H1 (cell line): Measurements from ENCODE around the gene CASS4. TPM values are rescaled to one million over a fixed set of nuclear protein-coding genes. Genes with fewer than 3 reads are reported as not detected.

ENCODE experiments used
- CTCF ChIA-PET: fragments of 300-600 bp; sonication (Branson Sonifier 250); formaldehyde crosslinking; loops from one replicate; lab custom pipeline; 2021; ENCODE audit not compliant: partially characterized antibody; lab: Charles Lee
- POLR2A ChIA-PET: fragments of 300-600 bp; sonication (Branson Sonifier 250); formaldehyde crosslinking; loops from one replicate; lab custom pipeline; 2021; ENCODE audit warnings: inconsistent platforms; ENCODE audit not compliant: partially characterized antibody; lab: Charles Lee
- DNase-seq, 2 experiments: peaks; one replicate each; pipeline versions ENCODE4 v3.0.0 to v3.0.0-alpha.2; 2010 to 2022; ENCODE audit warnings: low spot score in 2 of 2, low read depth in 1 of 2, mixed read lengths in 1 of 2
- FAIRE-seq: peaks from 2 replicates; lab custom pipeline; 2011; peaks lifted over from hg19 to GRCh38; lab: Jason Lieb, UNC
- H2AFZ ChIP-seq: 2 replicates; pipeline ENCODE4 v1.8.1; 2012; ENCODE audit warnings: low read length, inconsistent platforms
- H2AK5ac ChIP-seq: 2 replicates; pipeline ENCODE4 v1.6.1; 2013; ENCODE audit warnings: low read depth, low read length
- H2BK120ac ChIP-seq: replicated peaks from 2 replicates; pipeline ENCODE3; 2013; ENCODE audit warnings: low read depth, low read length, inconsistent platforms
- H2BK12ac ChIP-seq: 2 replicates; pipeline ENCODE4 v1.6.1; 2013; ENCODE audit warnings: low read depth, low read length
- H2BK15ac ChIP-seq: 2 replicates; pipeline ENCODE4 v1.6.1; 2013; ENCODE audit warnings: low read length
- H2BK20ac ChIP-seq: 2 replicates; pipeline ENCODE4 v1.6.1; 2013; ENCODE audit warnings: low read length
- H2BK5ac ChIP-seq: 2 replicates; pipeline ENCODE4 v1.6.1; 2013; ENCODE audit warnings: low read depth, low read length
- H3K14ac ChIP-seq: 2 replicates; pipeline ENCODE4 v1.6.1; 2013; ENCODE audit warnings: inconsistent platforms; ENCODE audit not compliant: insufficient read length
- H3K18ac ChIP-seq: 2 replicates; pipeline ENCODE4 v1.6.1; 2013; ENCODE audit warnings: low read length; ENCODE audit errors: extremely low read depth
- H3K23ac ChIP-seq: 2 replicates; pipeline ENCODE4 v1.6.1; 2013; ENCODE audit warnings: inconsistent platforms; ENCODE audit not compliant: insufficient read length
- H3K23me2 ChIP-seq: 2 replicates; pipeline ENCODE4 v1.6.1; 2013; ENCODE audit warnings: low read depth, low read length
- H3K27ac ChIP-seq: 2 replicates; pipeline ENCODE4 v1.6.1; 2011; ENCODE audit warnings: low read depth, low read length, inconsistent platforms
- H3K27me3 ChIP-seq, 4 experiments: replicated peaks in 1 of 4; 1 replicate in 1 of 4; 2 replicates in 3 of 4; pipeline versions ENCODE4 v1.6.1 to v1.8.1; 2011 to 2013; ENCODE audit warnings: low read length in 3 of 4, mild to moderate bottlenecking in 3 of 4, inconsistent platforms in 2 of 4, mixed read lengths in 2 of 4, moderate library complexity in 1 of 4; ENCODE audit not compliant: control insufficient read depth in 3 of 4, insufficient read depth in 3 of 4; ENCODE audit errors: extremely low read depth in 1 of 4
- H3K36me3 ChIP-seq, 4 experiments: 2 replicates each; pipeline versions ENCODE4 v1.6.1 to v1.8.1; 2011 to 2013; ENCODE audit warnings: mild to moderate bottlenecking in 4 of 4, low read length in 3 of 4, moderate library complexity in 2 of 4, control low read depth in 1 of 4, inconsistent platforms in 1 of 4; ENCODE audit not compliant: insufficient read depth in 4 of 4, control insufficient read depth in 2 of 4
- H3K4ac ChIP-seq: replicated peaks from 2 replicates; pipeline ENCODE3; 2013; ENCODE audit warnings: low read length, low read depth, mixed read lengths, inconsistent platforms; ENCODE audit not compliant: insufficient read length
- H3K4me1 ChIP-seq, 4 experiments: replicated peaks in 1 of 4; 1 replicate in 1 of 4; 2 replicates in 3 of 4; pipeline versions ENCODE4 v1.6.1 to v1.8.1; 2011 to 2013; ENCODE audit warnings: low read length in 3 of 4, inconsistent platforms in 2 of 4, mixed read lengths in 1 of 4; ENCODE audit not compliant: insufficient read depth in 4 of 4, control insufficient read depth in 3 of 4
- H3K4me2 ChIP-seq, 2 experiments: 2 replicates each; pipeline versions ENCODE4 v1.6.1 to v1.8.1; 2011 to 2013; ENCODE audit warnings: low read depth in 2 of 2, low read length in 2 of 2, control low read depth in 1 of 2, inconsistent platforms in 1 of 2, mild to moderate bottlenecking in 1 of 2; ENCODE audit not compliant: insufficient read depth in 1 of 2
- H3K4me3 ChIP-seq, 4 experiments: fragments of 200-600, 300-600 bp in 1 of 4; sonication (generic), shearing (Covaris generic), sonication (Bioruptor Twin) in 1 of 4; 2 replicates each; pipeline versions ENCODE4 v1.5.1 to v1.8.1; 2011 to 2016; ENCODE audit warnings: low read length in 4 of 4, low read depth in 3 of 4, control low read depth in 2 of 4, inconsistent platforms in 2 of 4, mild to moderate bottlenecking in 2 of 4, mixed read lengths in 1 of 4, moderate library complexity in 1 of 4; ENCODE audit not compliant: insufficient read depth in 2 of 4; ENCODE audit errors: extremely low read depth in 1 of 4
- H3K56ac ChIP-seq: replicated peaks from 2 replicates; pipeline ENCODE3; 2013; ENCODE audit warnings: low read depth, mild to moderate bottlenecking, mixed read lengths, low read length, inconsistent platforms; ENCODE audit not compliant: insufficient read length
- H3K79me1 ChIP-seq: 2 replicates; pipeline ENCODE4 v1.6.1; 2013; ENCODE audit warnings: low read depth, low read length, control low read depth
- H3K79me2 ChIP-seq, 2 experiments: 2 replicates each; pipeline versions ENCODE4 v1.6.1 to v1.8.1; 2012 to 2013; ENCODE audit warnings: low read length in 2 of 2, mild to moderate bottlenecking in 2 of 2, inconsistent platforms in 1 of 2; ENCODE audit not compliant: insufficient read depth in 2 of 2, control insufficient read depth in 1 of 2
- H3K9ac ChIP-seq, 4 experiments: replicated peaks in 1 of 4; 1 replicate in 1 of 4; 2 replicates in 3 of 4; pipeline versions ENCODE4 v1.6.1 to v1.8.1; 2011 to 2013; ENCODE audit warnings: low read depth in 3 of 4, low read length in 3 of 4, control low read depth in 2 of 4, mild to moderate bottlenecking in 2 of 4, moderate library complexity in 2 of 4, inconsistent platforms in 1 of 4; ENCODE audit errors: extremely low read depth in 1 of 4
- H3K9me3 ChIP-seq, 2 experiments: 2 replicates each; pipeline versions ENCODE4 v1.6.1 to v1.8.1; 2012 to 2013; ENCODE audit warnings: mild to moderate bottlenecking in 2 of 2, moderate library complexity in 2 of 2, control low read depth in 1 of 2, inconsistent platforms in 1 of 2, low read depth in 1 of 2, low read length in 1 of 2, mixed read lengths in 1 of 2; ENCODE audit not compliant: insufficient read depth in 2 of 2
- H4K20me1 ChIP-seq, 2 experiments: replicated peaks in 1 of 2; 2 replicates each; pipeline versions ENCODE3 to v1.8.1; 2011 to 2013; ENCODE audit warnings: inconsistent platforms in 2 of 2, low read length in 2 of 2, mild to moderate bottlenecking in 1 of 2; ENCODE audit not compliant: insufficient read depth in 2 of 2, control insufficient read depth in 1 of 2
- H4K5ac ChIP-seq: 2 replicates; pipeline ENCODE4 v1.6.1; 2013; ENCODE audit warnings: low read length, low read depth, mixed read lengths, inconsistent platforms; ENCODE audit not compliant: insufficient read length
- H4K8ac ChIP-seq: 2 replicates; pipeline ENCODE4 v1.8.0; 2013; ENCODE audit warnings: mild to moderate bottlenecking, moderate library complexity, low read length, inconsistent platforms; ENCODE audit not compliant: insufficient read depth; ENCODE audit errors: extremely low read depth
- H4K91ac ChIP-seq: replicated peaks from 2 replicates; pipeline ENCODE3; 2013; ENCODE audit warnings: low read length, mixed read lengths, inconsistent platforms; ENCODE audit not compliant: insufficient read length
- CBX8 ChIP-seq: fragments of 300-800, 300-1000 bp; sonication (generic); IDR thresholded peaks from 2 replicates; pipeline ENCODE4 v1.7.1; 2016; ENCODE audit warnings: low read depth, low read length, borderline replicate concordance
- EP300 ChIP-seq, 2 experiments: IDR thresholded peaks; 1 replicate in 1 of 2; 2 replicates in 1 of 2; pipeline ENCODE4 v1.6.1; 2011 to 2012; ENCODE audit warnings: low read depth in 2 of 2, low read length in 2 of 2, mild to moderate bottlenecking in 2 of 2, borderline replicate concordance in 1 of 2, inconsistent platforms in 1 of 2, moderate library complexity in 1 of 2
- HDAC2 ChIP-seq, 2 experiments: fragments of 300-600 bp in 1 of 2; sonication (generic) in 1 of 2; IDR thresholded peaks; 2 replicates each; pipeline ENCODE4 v1.6.1; 2011 to 2012; ENCODE audit warnings: low read depth in 2 of 2, low read length in 2 of 2, mild to moderate bottlenecking in 2 of 2, moderate library complexity in 2 of 2, borderline replicate concordance in 1 of 2, inconsistent platforms in 1 of 2
- RBBP5 ChIP-seq: IDR thresholded peaks from 2 replicates; pipeline ENCODE4 v1.7.1; 2012; ENCODE audit warnings: low read depth, mild to moderate bottlenecking, inconsistent platforms, low read length, moderate library complexity, borderline replicate concordance
- RXRA ChIP-seq: IDR thresholded peaks from 2 replicates; pipeline ENCODE4 v1.6.1; 2011; ENCODE audit warnings: low read depth, mild to moderate bottlenecking, low read length, moderate library complexity; ENCODE audit not compliant: insufficient read depth
- SP2 ChIP-seq: IDR thresholded peaks from 2 replicates; pipeline ENCODE4 v1.6.1; 2012; ENCODE audit warnings: mild to moderate bottlenecking, low read length, inconsistent platforms
- WGBS, 2 experiments: shearing (Covaris generic) in 1 of 2; methylation state at CpG; one replicate each; pipeline versions ENCODE4 v1.1.6 to v1.1.7; 2013 to 2015; ENCODE audit warnings: low lambda C conversion rate in 2 of 2, mixed read lengths in 2 of 2, inconsistent platforms in 1 of 2, low coverage in 1 of 2, missing lambda C conversion rate in 1 of 2; ENCODE audit not compliant: insufficient replicate concordance in 2 of 2, insufficient coverage in 1 of 2, insufficient read length in 1 of 2; ENCODE audit errors: extremely low coverage in 1 of 2, missing lambda C conversion rate in 1 of 2; 5-methylcytosine and 5-hydroxymethylcytosine counted together
- polyA plus RNA-seq, 7 experiments: library from polyadenylated mRNA; depleted of rRNA in 3 of 7; stranded (reverse) in 5 of 7; unstranded in 2 of 7; fragments of >200 nt in 5 of 7; fragments of 200-250 nt in 2 of 7; gene quantifications; 1 replicate in 5 of 7; 2 replicates in 1 of 7; 4 replicates in 1 of 7; pipeline versions ENCODE4 v1.2.1 to v1.2.3, GENCODE V29; 2011 to 2013; ENCODE audit warnings: missing spikeins in 2 of 7, mixed read lengths in 2 of 7
- total RNA-seq: library from RNA; stranded (reverse); fragmentation: NEBNext Ultra II Directional; extraction: Animal tissue kit (Norgen Biotek cat#: 25700); gene quantifications from 2 replicates; pipeline ENCODE4 v1.2.1, GENCODE V29; 2021

CASS4 gene
- total and polyA plus RNA-seq, 2 of the 8 experiments (the other 6 are each of a cell fraction or from before 2014, with no cell fraction given) = not detected

DNA sequence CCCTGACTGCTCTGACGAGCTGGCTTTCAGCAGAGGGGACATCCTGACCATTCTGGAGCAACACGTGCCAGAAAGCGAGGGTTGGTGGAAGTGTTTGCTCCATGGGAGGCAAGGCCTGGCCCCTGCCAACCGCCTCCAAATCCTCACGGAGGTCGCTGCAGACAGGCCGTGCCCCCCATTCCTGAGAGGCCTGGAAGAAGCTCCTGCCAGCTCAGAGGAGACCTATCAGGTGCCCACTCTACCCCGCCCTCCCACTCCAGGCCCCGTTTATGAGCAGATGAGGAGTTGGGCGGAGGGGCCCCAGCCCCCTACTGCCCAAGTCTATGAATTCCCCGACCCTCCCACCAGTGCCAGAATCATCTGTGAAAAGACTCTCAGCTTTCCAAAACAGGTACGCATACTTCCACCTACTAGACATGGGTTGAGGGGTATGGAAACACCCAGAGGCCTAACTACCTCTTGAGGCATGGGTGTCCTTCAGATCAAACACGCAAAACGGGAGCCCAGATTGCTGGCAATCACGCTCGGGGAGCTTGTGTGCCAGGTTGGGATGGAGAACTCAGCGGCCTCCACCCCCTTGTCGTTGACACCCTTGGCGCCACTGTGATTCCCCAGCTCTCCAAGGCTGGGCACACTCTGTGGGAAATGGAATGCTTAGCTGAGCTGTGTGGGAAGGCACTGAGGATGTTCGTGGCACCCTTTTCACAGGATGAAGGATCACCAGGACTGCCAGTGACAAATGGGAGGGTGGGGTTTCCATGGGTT lies 25.3 kb downstream of the CASS4 start:
- no peaks in the 10 kb centered on the region for H3K79me2 ChIP-seq
- no peak overlapping the region for H3K14ac ChIP-seq
- DNase-seq = no peak
- no peak overlapping the region for H2BK15ac ChIP-seq
- no peak overlapping the region for H3K27ac ChIP-seq
- H3K9me3 ChIP-seq = no peaks in the 10 kb centered on the region
- H2BK12ac ChIP-seq = no peak overlapping the region
- H3K23ac ChIP-seq = no peak overlapping the region
- H3K4me2 ChIP-seq = no peak overlapping the region
- H3K23me2 ChIP-seq = no peaks in the 10 kb centered on the region
- no peak for FAIRE-seq
- H2BK5ac ChIP-seq = no peak overlapping the region
- H3K79me1 ChIP-seq = no peaks in the 10 kb centered on the region
- H4K8ac ChIP-seq = no peak overlapping the region
- no peak overlapping the region for H4K5ac ChIP-seq
- TF ChIP-seq RBBP5 (no peak), SP2 (no peak), EP300 (IDR thresholded peaks at IDR 0.05; ENCODE audit: borderline replicate concordance in 1 of 2, low read depth in 2 of 2, low read length in 2 of 2) (no peak), RXRA (no peak), CBX8 (no peak), HDAC2 (IDR thresholded peaks at IDR 0.05; ENCODE audit: borderline replicate concordance in 1 of 2, low read depth in 2 of 2, low read length in 2 of 2) (no peak)
- H3K27me3 ChIP-seq = no peaks in the 10 kb centered on the region; a peak in 1 of 7 replicates
- no peak overlapping the region for H4K91ac ChIP-seq
- no peak overlapping the region for H3K9ac ChIP-seq
- no peak overlapping the region for H3K4me3 ChIP-seq
- H2AK5ac ChIP-seq = no peak overlapping the region
- CTCF ChIA-PET = interaction anchor here (1.2 kb wide), 1 partner anchor 364 kb away, joined by 4 read pairs; no protein-coding TSS in a partner anchor
- H2BK20ac ChIP-seq = no peak overlapping the region
- H3K4ac ChIP-seq = no peak overlapping the region
- H3K36me3 ChIP-seq = no peaks in the 10 kb centered on the region
- no peak overlapping the region for H2BK120ac ChIP-seq
- H3K56ac ChIP-seq = no peak overlapping the region
- H2AFZ ChIP-seq = no peak overlapping the region
- no peaks in the 10 kb centered on the region for H4K20me1 ChIP-seq
- POLR2A ChIA-PET = no interaction called here
- H3K18ac ChIP-seq = no peak overlapping the region
- no peaks in the 10 kb centered on the region for H3K4me1 ChIP-seq
- WGBS, 2 experiments = 83% methylated on average over 20 of the region's 20 CpGs; no CpG with 5 or more reads in 1 of the 2 experiments
